IPS DF 6.9 (cell line): ENCODE results near the gene KCNQ1OT1.

ENCODE experiments used
- DNase-seq: peaks from one replicate; pipeline ENCODE4 v3.0.0-alpha.2; 2013; ENCODE audit warnings: low read depth, low spot score
- H3K27ac ChIP-seq: one replicate; pipeline ENCODE4 v1.5.1; 2013; ENCODE audit warnings: low read length, control low read depth
- H3K27me3 ChIP-seq: 2 replicates; pipeline ENCODE4 v1.6.1; 2013; ENCODE audit warnings: mild to moderate bottlenecking, low read length; ENCODE audit not compliant: control insufficient read depth, insufficient read depth
- H3K36me3 ChIP-seq: 2 replicates; pipeline ENCODE4 v1.6.1; 2013; ENCODE audit warnings: low read length; ENCODE audit not compliant: control insufficient read depth, insufficient read depth
- H3K4me1 ChIP-seq: 2 replicates; pipeline ENCODE4 v1.6.1; 2013; ENCODE audit warnings: low read length; ENCODE audit not compliant: control insufficient read depth, insufficient read depth
- H3K4me3 ChIP-seq: 2 replicates; pipeline ENCODE4 v1.5.1; 2013; ENCODE audit warnings: mild to moderate bottlenecking, low read length
- H3K9me3 ChIP-seq: 2 replicates; pipeline ENCODE4 v1.6.1; 2013; ENCODE audit warnings: low read length, inconsistent platforms; ENCODE audit not compliant: control insufficient read depth, insufficient read depth
- WGBS: extraction: QIAGEN DNeasy Blood & Tissue Kit; methylation state at CpG from one replicate; pipeline ENCODE4 v1.1.7; 2013; ENCODE audit warnings: mixed read lengths, missing lambda C conversion rate; ENCODE audit not compliant: insufficient read length, insufficient coverage; 5-methylcytosine and 5-hydroxymethylcytosine counted together

KCNQ1OT1 gene

DNA sequence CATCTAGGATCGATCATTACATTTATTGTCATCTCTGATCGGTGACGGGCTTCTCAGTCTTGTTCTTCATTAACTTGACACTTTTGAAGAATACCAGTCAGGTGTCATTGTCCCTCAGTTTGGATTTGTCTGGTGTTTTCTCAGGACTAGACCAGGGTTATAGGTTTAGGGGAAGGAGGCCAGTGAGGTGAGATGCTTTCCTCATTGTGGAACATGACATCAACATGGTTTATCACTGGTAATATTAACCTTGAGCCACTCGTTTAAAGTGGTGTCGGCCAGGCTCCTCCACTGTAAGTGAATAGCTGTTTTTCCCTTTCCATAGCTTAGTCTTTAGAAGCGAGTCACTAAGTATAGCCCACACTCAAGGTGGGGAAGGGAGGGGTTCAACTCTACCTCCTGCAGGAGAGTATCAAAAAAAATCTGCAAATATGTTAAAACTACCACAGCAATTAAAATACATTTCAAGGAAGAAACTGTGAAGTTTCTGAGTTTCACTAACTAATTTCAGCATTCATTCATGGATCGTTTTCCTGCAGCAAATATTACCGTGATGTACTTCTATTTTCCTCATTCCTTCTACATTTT is 42.0 kb downstream of the KCNQ1OT1 start:
- H3K36me3 ChIP-seq, result no peaks in the 10 kb centered on the region
- no peaks in the 10 kb centered on the region for H3K4me1 ChIP-seq
- 0 out of 2 replicates have a peak, but pooled peaks cover 4% of the 10 kb centered on the region for H3K27me3 ChIP-seq
- no CpG with 5 or more reads among the region's 8 CpGs for WGBS
- H3K27ac ChIP-seq, result no peak overlapping the region
- H3K9me3 ChIP-seq, result peaks cover 9% of the 10 kb centered on the region
- no peak overlapping the region for H3K4me3 ChIP-seq
- DNase-seq, result no peak

DNA sequence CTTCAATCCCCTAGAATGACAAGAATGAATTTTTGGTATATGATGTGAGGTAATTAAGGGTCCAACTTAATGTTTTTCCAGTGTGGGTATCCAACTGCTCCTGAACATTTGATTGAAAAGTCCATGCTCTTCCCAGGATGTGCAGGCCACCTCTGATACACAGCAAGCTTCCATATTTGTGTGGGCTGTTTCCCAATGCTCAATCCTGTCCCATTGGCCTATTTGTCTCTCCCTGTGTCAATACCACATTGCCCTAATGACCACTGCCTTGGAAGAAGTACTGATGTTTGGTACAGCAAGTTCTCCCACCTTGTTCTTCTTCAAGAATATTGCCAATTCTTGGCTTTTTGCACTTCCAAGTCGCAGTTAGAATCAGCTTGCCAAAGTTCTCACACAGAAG is 42.9 kb downstream of the KCNQ1OT1 start:
- H3K36me3 ChIP-seq, result no peaks in the 10 kb centered on the region; the same call in 1 of the 2 replicates
- H3K27ac ChIP-seq, result no peak overlapping the region
- no peak for DNase-seq
- H3K4me1 ChIP-seq, result no peaks in the 10 kb centered on the region
- peaks cover 13% of the 10 kb centered on the region for H3K9me3 ChIP-seq
- no peak overlapping the region for H3K4me3 ChIP-seq
- WGBS, result no CpG with 5 or more reads among the region's 1 CpG
- H3K27me3 ChIP-seq, result 0 out of 2 replicates have a peak, but pooled peaks cover 4% of the 10 kb centered on the region

DNA sequence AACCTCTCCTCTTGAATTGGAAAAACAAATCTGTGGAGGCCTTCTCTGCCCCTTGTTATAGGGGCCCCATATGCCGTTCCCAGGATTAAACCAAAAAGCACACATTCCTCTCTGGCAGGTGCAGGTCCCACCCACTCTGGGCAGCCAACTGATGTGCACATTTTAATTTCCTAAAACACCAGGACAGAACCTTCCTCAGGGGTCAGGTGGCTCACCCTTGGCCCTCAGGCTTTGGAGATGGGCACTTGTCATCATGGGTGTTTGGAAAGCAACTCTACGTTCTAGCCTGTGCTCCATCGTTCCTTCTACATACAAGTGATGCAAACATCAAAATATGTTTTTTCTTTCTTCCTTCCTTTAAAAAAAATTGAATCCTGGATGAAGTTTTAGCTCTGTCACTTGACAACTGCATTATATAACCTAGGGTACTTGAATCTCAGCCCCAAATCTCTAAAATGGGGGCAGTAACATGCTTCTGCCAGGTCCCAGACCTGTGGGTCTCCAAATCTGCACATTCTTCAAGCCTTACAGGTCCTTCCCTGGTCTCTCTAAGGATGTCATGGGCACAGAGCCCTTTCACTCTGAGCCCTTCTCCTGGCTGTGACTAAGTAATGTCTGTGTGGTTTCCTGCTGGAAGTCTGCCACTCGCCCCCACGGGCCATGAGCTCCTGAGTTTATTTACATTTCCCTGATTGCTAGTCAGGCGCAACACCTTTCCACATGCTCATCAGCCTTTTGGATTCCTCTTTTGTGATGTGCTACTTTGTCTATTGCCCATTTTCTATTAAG is 43.8 kb downstream of the KCNQ1OT1 start:
- DNase-seq, result no peak
- H3K4me3 ChIP-seq, result no peak overlapping the region
- no CpG with 5 or more reads among the region's 6 CpGs for WGBS
- H3K36me3 ChIP-seq, result no peaks in the 10 kb centered on the region; the same call in 1 of the 2 replicates
- 0 out of 2 replicates have a peak, but pooled peaks cover 4% of the 10 kb centered on the region for H3K27me3 ChIP-seq
- H3K9me3 ChIP-seq, result peaks cover 13% of the 10 kb centered on the region
- H3K4me1 ChIP-seq, result no peaks in the 10 kb centered on the region
- H3K27ac ChIP-seq, result no peak overlapping the region

DNA sequence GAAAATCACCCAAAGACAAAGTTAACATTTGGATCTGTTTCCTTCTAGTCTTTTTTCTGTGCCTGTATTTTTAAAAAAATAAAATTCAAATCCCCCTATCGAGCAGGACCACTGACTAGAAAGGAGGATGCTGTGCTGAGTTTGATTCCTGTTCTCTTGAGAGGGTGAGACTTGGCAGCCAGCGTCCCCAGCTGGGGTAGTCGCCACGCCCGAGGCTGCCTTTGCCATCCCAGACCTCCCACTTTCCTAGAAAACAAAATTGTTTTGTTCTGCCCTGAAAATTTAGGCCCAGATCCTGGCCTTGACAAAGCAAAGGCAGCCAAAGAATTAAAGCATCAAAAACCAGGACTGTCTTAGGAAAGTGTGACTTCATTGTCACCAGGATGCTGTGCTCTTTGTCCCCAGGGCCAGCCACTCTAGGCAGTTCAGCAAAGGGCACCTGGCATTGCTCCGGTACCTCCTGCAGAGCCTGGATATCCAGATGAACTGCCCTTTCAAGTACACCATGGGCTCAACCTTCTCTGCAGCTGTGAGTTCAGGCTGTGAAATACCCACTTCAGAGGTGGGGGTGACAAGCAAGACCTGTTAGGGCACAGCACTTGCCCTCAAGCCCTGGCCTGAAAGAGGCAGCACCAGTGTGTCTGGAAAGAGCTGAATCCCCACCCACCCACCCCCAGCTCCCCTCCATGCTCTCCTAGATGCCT is 44.6 kb downstream of the KCNQ1OT1 start:
- Histone ChIP-seq H3K4me1 (no peaks in the 10 kb centered on the region), H3K4me3 (no peak overlapping the region), H3K27ac (no peak overlapping the region), H3K36me3 (no peaks in the 10 kb centered on the region; the same call in 1 of the 2 replicates), H3K27me3 (0 out of 2 replicates have a peak, but pooled peaks cover 4% of the 10 kb centered on the region), H3K9me3 (peaks cover 16% of the 10 kb centered on the region)
- no CpG with 5 or more reads among the region's 6 CpGs for WGBS
- DNase-seq, result no peak

DNA sequence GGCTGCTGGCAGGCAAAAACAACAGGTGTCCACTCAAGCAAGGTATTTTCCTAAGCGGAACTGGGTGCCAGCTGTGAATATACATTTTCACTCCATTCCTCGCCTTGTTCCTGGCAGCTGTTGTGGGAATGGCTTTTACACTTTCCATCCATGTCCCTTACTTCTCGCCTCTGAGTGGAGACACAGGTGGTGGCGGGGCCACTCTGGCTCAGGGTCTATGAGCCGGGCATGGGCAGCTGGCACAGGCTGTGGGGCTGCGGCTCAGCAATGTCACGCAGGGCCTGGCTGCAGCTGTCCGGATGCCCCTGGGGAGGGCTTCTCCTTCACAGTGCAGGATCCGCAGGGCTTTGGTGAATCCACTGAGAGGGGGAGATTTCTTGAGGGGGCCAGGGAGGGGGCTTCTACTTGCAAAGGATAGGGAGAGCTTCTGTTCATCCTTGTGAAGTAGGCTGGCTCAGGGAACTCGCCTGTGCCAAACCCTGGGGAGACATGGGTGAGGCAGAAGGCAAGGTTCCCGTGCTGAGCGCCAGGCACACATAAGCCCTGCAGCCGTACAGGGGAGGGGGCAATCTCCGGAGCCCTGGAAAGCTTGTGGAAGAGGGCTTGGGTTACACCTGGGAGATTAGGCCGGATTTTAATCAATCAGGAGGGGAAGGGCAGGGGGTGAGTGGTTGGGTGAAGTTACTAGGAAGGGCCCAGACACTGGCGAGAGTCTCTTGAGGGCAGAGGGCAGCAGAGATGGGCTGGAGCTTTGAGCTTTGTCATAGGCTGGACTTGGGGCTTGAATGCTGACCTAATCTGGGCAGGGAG is 45.7 kb downstream of the KCNQ1OT1 start:
- Histone ChIP-seq H3K4me1 (no peaks in the 10 kb centered on the region), H3K9me3 (peaks cover 16% of the 10 kb centered on the region), H3K36me3 (no peaks in the 10 kb centered on the region; the same call in 1 of the 2 replicates), H3K27ac (no peak overlapping the region), H3K4me3 (no peak overlapping the region), H3K27me3 (0 out of 2 replicates have a peak, but pooled peaks cover 4% of the 10 kb centered on the region)
- DNase-seq, result no peak
- WGBS, result no CpG with 5 or more reads among the region's 16 CpGs

DNA sequence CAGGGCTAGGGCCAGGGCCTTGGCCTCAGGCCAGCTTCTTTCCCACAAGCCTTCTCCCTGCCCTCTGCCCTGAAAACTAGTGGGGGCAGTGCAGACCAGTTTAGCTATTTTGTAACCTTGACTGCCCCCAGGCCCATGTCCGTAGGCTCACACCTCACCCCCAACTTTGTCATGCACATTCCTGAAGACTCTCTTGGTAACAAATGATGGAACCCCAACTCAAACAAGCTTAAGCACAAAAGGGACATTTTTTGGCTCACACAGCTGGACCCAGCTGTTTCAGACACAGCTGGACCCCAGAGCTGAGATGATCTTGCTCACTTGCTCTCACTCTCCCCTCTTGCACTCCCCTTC is 46.6 kb downstream of the KCNQ1OT1 start:
- WGBS, result no CpG with 5 or more reads among the region's 1 CpG
- H3K4me1 ChIP-seq, result no peaks in the 10 kb centered on the region
- H3K4me3 ChIP-seq, result no peak overlapping the region
- no peak overlapping the region for H3K27ac ChIP-seq
- no peaks in the 10 kb centered on the region; the same call in 1 of the 2 replicates for H3K36me3 ChIP-seq
- H3K9me3 ChIP-seq, result peaks cover 16% of the 10 kb centered on the region
- no peak for DNase-seq
- 0 out of 2 replicates have a peak, but pooled peaks cover 4% of the 10 kb centered on the region for H3K27me3 ChIP-seq

DNA sequence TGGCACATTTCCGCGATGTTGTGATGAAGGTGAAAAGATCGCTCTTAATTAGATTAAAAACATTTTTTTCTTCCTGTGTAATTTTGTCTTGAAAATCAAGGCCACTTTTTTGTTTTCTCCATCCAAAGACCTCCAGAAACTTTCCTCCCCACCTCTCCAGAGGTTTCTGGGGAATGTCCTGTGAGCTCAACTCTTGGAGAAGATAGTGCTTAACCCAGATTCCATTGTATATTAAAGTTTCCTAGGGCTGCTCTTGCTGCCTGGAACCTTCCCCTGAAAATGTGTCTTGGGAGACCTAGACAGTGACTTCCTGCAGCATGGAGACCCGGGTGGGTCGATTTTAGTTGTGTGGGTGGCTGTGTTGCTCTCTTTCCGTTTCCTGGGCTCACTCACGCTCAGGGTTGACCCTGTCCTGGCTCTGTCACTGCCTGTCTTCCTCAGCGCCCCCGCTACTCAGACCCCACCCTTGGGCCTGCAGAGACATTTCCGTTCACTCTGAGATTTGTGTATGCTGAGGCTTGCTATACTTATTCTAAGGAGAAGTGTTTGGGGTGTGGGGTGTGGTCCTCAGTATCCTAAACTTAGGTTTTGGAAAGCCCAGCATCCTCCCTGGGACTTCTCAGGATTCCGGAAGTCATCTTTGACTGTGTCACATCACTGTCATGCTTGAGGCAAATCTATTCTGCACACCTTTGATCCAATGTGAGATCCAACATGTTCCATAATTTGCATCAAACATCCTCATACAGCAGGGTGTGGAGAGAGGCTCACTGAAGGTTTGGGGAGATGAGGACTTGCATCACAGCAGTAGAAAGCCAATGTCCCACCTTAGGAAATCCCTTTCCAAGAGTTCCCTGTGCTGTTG is 47.2 kb downstream of the KCNQ1OT1 start:
- Histone ChIP-seq H3K9me3 (peaks cover 16% of the 10 kb centered on the region), H3K4me1 (no peaks in the 10 kb centered on the region), H3K27me3 (0 out of 2 replicates have a peak, but pooled peaks cover 4% of the 10 kb centered on the region), H3K27ac (no peak overlapping the region), H3K36me3 (no peaks in the 10 kb centered on the region; the same call in 1 of the 2 replicates), H3K4me3 (no peak overlapping the region)
- no CpG with 5 or more reads among the region's 11 CpGs for WGBS
- no peak for DNase-seq

DNA sequence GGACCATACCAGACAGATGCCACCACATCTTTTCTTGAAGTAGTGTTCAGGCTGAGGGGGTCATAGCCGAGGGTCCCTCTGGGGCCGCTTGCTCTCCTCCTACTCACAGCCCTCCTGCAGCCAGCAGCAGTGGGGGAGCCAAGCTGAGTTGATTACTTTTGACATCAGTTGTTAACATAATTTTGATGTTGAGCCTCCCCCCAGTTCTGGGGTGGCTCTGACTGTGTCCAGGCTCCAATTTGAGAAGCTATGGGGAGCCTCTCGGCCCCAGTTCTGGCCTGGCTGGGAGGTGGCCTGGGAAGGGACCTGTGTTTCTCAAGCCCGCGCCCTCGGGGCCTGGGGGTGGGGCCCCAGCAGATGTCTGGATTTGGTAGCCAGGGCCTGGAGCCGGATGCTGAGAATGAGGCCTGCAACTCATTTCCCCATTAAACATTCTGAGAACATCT is 47.9 kb downstream of the KCNQ1OT1 start:
- Histone ChIP-seq H3K4me3 (no peak overlapping the region), H3K27ac (no peak overlapping the region), H3K27me3 (0 out of 2 replicates have a peak, but pooled peaks cover 4% of the 10 kb centered on the region), H3K4me1 (no peaks in the 10 kb centered on the region), H3K9me3 (peaks cover 16% of the 10 kb centered on the region), H3K36me3 (no peaks in the 10 kb centered on the region; the same call in 1 of the 2 replicates)
- DNase-seq, result no peak
- WGBS, result no CpG with 5 or more reads among the region's 7 CpGs

DNA sequence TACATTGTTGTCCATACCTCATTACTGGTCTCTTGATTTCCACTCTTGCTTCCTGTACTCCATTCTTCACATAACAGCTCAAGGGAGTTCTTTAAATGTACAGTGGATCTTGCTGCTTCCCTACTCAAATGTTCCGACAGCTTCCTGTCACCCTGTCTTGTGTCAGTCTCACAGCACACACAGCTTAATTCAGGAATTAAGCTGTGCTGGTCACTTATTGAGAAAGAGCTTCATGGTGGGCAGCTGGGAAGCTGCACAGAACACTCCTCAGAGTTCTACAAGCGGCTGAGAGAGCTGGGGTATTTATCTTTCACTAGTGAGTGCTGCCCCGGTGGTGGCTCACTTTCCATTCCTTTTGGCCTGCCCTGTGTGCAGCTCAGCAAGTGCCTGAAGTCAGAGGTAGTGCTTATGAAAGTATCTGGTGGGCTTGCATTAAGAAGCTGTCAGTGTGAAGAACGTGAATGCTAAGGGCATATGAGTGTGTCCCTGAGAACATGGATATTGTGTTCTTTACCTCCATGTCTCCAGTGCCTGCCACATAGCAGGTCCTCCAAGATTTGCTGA is 48.7 kb downstream of the KCNQ1OT1 start:
- WGBS, result no CpG with 5 or more reads among the region's 4 CpGs
- Histone ChIP-seq H3K4me1 (no peaks in the 10 kb centered on the region), H3K27me3 (0 out of 2 replicates have a peak, but pooled peaks cover 4% of the 10 kb centered on the region), H3K9me3 (peaks cover 20% of the 10 kb centered on the region), H3K36me3 (no peaks in the 10 kb centered on the region; the same call in 1 of the 2 replicates), H3K4me3 (no peak overlapping the region), H3K27ac (no peak overlapping the region)
- DNase-seq, result no peak
